HK-2 (cell line): ENCODE data around the gene RASAL3.
A peak's percentile ranks its signal among the peaks of the same experiment; 100 is the strongest.

Experiments
- DNase-seq: peaks from one replicate; pipeline ENCODE4 v3.0.0-alpha.2; 2018; ENCODE audit not compliant: unreplicated experiment

The RASAL3 gene

DNA sequence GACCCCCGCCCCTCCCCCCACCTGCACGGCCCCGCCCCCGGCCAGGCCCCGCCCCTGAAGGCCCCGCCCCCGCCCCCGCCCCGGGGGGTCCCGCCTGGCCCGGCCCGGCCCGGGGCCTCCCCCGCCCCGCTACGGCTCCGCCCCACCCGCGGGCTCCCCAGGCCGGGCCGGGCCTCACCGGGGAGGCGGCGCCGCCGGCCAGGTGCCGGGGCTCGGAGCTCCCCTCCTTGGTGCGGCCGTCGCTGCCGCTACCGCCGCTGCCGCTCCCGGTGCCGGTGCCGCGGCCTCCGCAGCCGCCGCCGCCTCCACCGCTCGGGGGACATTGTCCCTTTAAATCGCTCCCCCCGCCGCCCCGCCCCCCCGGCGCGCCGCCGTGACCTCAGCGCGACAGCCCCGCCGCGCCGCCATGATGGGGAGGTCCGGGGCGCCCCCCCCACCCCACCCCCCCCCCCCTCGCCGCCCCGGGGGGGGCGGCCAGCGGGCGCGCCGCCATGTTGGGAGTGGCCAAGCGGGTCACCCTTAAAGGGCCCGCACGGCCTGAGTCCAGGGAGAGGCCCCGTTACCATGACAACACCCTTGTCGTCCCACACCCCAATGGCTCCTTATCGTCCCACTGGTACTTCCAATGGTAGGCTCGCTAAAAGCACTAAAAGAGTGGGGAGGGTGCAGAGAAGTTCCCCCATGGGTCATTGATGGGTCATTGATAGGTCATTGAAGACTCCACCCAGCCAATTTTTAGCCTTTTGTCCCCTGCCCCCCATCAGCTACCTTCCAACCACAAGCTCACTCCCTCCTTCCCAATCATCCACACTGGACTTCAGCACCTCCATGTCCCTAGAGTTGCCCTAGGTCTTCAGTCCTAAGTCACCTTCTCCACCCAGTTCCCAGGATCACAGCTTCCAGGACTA is 14.5 kb downstream of the RASAL3 start, which contains the start of gene WIZ:
TSS of gene WIZ (minus strand) at position 337 of the 908 bp plus-strand sequence. CDS start 1,649 bp downstream, outside the sequence.
- peak; percentile 78 for DNase-seq

DNA sequence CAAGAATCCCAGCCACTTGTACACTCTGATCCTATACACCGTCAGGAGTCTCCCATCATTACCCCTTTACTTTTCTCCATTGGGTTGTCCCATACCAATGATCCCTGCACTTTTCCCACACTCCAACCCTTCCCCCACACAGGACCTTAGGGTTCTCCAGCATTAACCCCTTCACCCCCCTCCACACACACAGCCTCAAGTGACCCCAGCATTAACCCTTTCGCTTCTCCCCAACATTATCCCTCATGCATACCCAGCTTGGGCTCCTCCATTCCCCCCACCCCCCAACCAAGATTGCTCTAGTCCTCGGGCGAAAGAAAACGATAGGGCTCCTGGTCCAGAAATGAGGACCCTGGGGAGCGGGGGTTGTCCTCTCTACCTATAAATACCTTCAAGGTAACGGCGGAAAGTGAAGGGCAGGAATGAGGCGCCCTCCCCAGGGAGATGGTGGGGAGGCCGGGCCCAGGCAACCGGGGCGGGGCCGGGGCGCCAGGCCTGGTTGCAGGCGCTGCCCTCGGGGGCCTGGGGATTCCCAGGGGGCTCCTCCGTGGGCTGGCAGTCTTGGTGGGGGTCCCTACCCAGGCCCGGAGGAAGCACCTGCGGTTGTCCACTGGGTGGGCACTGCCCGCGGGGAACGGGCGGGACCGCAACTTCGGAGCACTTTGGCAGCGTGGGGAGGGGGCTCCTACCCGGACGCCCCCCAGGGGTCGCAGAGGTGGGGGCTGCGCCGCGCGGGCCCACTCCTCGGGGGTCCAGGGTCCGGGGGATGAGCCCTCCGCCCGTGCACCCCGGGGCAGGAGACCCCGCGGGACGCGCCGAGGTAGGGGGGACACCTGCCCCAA is 15.3 kb downstream of the RASAL3 start:
- DNase-seq: no peak

DNA sequence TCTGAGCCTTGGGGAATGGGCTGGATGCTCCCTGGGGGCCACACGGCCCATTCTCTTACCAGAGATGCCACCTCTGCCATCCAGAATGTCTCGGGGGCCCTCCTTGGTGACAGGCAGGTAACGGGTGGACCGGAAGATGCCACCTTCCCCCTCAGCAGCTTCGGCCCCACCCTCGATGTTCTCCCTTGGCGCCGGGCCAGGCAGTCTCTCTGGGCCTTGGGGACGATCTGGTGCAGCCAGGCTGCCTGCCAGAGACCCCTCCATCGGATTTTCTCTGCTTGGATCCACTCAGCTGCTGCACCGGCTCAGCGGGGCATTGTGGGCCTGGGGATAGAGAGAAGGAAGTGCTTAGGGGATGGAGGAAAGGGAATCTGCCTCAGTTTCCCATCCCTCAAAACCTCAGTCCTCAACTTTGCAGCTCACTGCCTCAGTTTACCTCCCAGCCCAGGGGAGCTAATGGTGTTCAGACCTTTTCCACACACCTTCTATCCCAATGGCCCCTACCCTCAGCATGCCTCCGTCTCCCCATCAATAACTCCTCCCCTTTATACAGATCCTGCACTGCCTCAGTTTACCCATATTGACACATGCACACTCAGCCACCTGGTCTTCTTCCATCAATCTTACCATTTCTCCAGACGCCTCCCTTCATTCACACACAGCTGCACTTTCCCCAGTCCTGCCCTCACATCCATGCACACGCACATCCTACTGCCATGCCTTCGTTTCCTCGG is 16.1 kb downstream of the RASAL3 start:
- no peak for DNase-seq

DNA sequence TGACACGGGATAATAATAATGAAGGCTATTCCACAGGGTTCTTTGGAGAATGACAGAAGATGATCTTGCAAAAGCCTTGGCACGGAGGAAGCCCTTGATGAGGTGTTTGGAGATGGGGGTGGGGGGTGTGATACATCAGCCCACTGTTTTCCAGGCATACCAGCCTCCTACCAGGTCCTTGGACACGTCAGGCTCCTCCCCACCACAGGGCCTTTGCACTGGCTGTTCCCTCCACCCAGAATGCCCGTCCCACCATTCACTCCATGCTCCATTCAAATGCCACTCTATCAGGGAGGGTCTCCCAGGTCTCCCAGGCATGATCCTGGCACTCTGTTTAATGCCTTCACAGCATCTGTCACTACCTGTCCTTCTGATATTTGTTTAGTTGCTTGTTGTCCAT is 17.3 kb downstream of the RASAL3 start:
- DNase-seq: no peak

GRCh38 chr19:15445807-15446376 is 18.5 kb downstream of the RASAL3 start:
- no peak for DNase-seq

- no peak for DNase-seq
Observed at GRCh38 chr19:15445227-15445605, 19.1 kb downstream of the RASAL3 start.

- no peak for DNase-seq
Observed at GRCh38 chr19:15444505-15445226, 19.7 kb downstream of the RASAL3 start.

- DNase-seq: no peak
Observed at GRCh38 chr19:15443838-15444237, 20.5 kb downstream of the RASAL3 start.

GRCh38 chr19:15443325-15443724 is 21.0 kb downstream of the RASAL3 start:
- DNase-seq: no peak

DNA sequence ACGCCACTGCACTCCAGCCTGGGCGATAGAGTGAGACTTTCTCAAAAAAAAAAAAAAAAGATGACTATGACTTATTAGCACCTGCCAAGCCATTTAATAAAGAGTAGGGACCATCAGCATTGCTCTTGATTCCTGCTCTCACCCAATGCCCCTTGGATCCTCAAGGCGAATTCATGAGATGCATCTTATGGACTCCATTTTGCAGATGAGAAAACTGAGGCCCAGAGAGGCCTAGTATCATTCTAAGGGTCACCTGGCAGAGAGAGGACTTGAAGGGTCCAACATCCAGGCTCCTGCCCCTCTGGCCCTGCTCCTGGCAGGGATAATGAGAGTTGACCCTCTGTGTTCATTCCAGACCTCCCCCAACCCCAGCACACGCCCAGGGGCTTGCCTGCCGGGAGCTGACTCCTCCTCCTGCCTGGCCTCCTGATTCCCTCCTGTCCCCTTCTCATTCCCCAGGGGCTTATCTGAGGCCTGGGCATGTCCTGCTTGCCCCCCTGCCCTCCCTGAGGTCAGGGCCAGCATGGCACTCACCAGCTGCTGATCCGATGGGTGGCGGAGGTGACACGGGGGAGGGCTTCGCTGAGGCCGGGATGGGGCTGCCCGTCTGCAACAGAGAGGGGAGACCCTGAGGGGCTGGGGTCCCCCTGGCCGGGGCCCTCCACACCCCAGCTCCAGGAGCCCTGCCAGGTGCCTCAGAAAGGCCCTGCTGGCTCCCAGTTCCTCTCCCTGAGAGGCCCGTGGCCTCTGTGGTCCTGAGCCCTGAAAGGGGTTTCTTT is 22.0 kb downstream of the RASAL3 start:
- DNase-seq: no peak

- no peak for DNase-seq
Observed at GRCh38 chr19:15441317-15441716, 23.0 kb downstream of the RASAL3 start.

DNA sequence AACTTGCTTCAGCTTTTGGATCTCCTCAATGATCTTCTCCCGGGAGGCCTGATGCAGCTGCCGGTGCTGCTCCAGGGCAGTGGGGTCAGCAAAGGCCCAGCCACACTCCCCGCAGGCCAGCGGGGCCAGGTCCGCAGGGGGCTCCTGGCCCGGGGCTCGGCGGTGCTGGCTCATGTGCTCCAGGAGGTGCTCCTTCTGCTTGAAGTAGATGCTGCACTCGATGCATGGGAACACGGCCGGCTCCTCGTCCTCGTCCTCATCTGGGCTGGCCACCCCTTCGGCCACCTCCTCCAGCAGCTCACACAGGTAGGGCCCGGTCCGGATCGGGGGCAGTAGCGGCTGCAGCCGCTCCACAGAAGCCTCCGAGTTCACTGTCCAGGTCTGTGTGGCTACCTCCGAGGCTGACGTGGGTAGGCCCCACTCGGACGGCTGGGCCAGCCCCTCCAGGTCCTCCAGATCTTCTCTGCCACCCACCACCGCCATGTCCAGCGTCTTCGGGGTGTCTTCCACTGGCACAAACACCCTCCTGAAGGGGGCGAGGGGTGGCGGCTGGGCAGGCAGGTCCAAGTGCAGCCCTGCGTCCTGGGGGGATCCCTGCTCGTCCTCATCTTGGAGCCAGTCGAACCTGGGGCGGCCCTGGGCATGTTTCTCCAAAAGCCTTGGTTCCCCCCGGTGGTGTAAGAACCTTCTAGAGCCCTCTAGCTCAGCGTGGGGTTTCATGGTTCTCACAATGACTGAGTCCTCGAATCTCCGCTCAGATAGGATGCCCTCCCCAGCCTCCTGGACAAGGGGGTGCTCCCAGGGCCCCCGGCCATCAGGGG is 24.3 kb downstream of the RASAL3 start:
- DNase-seq: no peak

GRCh38 chr19:15439078-15439799 is 25.1 kb downstream of the RASAL3 start:
- no peak for DNase-seq

DNA sequence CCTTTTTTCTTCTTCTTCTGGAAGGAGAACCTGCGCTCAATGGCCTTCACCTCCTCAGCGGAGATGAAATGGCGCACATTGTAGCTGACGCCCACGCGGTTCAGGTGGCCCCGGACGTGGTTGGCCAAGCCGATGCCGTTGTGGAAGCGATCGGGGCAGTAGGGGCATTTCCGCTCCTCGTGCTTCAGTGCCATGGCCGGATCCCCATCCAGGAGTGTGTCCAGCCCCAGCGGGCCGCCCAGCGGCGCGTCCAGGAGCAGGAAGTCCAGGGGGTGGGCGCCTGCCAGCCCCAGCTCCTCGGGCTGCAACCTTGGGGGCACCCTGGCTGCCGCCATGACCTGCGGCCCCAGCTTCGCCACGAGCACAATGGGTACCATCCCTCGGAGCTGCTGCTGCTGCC is 25.8 kb downstream of the RASAL3 start:
- no peak for DNase-seq

GRCh38 chr19:15438124-15438496 is 26.2 kb downstream of the RASAL3 start:
- DNase-seq: no peak

- no peak for DNase-seq
Observed at GRCh38 chr19:15437355-15438123, 26.8 kb downstream of the RASAL3 start.

DNA sequence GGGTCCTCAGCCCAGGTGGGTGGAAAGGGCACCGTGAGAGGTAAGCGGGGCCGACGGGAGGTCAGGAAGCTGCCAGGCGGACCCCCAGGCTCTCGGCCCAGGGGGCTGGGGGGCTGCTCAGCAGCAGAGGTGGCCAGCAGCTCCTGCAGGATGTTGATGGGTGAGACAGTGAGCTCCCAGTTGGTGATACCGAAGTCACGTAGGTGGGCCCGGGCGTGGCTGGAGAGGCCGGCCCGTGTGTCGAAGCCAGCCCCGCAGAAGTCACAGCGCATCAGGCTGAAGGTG is 27.6 kb downstream of the RASAL3 start:
- no peak for DNase-seq
